Adipocyte (in vitro differentiated cells): ENCODE measurements around the gene IFNL3.

Source experiments
- DNase-seq: peaks from one replicate; pipeline ENCODE4 v3.0.0-alpha.2; 2015; ENCODE audit warnings: low read depth
- H3K27me3 ChIP-seq: replicated peaks from 2 replicates; pipeline ENCODE4 v1.7.0; 2013; ENCODE audit warnings: mild to moderate bottlenecking, low read length, moderate library complexity; ENCODE audit not compliant: control insufficient read depth, insufficient read depth
- H3K36me3 ChIP-seq: 2 replicates; pipeline ENCODE4 v1.7.0; 2013; ENCODE audit warnings: low read length, mild to moderate bottlenecking, moderate library complexity; ENCODE audit not compliant: control insufficient read depth, insufficient read depth, severe bottlenecking
- H3K4me1 ChIP-seq: 2 replicates; pipeline ENCODE4 v1.7.0; 2013; ENCODE audit warnings: mild to moderate bottlenecking, low read length, moderate library complexity; ENCODE audit not compliant: control insufficient read depth, insufficient read depth
- H3K4me3 ChIP-seq: 2 replicates; pipeline ENCODE4 v1.7.0; 2013; ENCODE audit warnings: mild to moderate bottlenecking, low read length, moderate library complexity
- H3K9ac ChIP-seq: 2 replicates; pipeline ENCODE4 v1.7.0; 2013; ENCODE audit warnings: mild to moderate bottlenecking, low read length, moderate library complexity
- H3K9me3 ChIP-seq: 2 replicates; pipeline ENCODE4 v1.7.0; 2013; ENCODE audit warnings: mild to moderate bottlenecking, low read length, moderate library complexity; ENCODE audit not compliant: control insufficient read depth

Gene IFNL3

GRCh38 chr19:39197808-39198207 is 47.0 kb downstream of the IFNL3 start:
- no peaks in the 10 kb centered on the region for H3K36me3 ChIP-seq
- no peak for DNase-seq
- no peaks in the 10 kb centered on the region for H3K9me3 ChIP-seq
- H3K27me3 ChIP-seq: peaks cover 51% of the 10 kb centered on the region
- H3K4me3 ChIP-seq: no peak overlapping the region
- peaks cover 3% of the 10 kb centered on the region for H3K4me1 ChIP-seq
- H3K9ac ChIP-seq: no peak overlapping the region

GRCh38 chr19:39196860-39197562 is 47.8 kb downstream of the IFNL3 start, which contains the start of gene NCCRP1:
TSS of gene NCCRP1 (plus strand) at chr19:39196964. CDS start at chr19:39196983, 19 bp downstream.
- peak; percentile 7 for DNase-seq
- H3K4me3 ChIP-seq: no peak within 1 kb of the TSS

GRCh38 chr19:39196320-39196719 is 48.5 kb downstream of the IFNL3 start:
- Histone ChIP-seq H3K36me3 (no peaks in the 10 kb centered on the region), H3K4me3 (no peak overlapping the region), H3K9me3 (no peaks in the 10 kb centered on the region), H3K27me3 (peaks cover 41% of the 10 kb centered on the region), H3K9ac (no peak overlapping the region), H3K4me1 (peaks cover 3% of the 10 kb centered on the region)
- DNase-seq: no peak

More at GRCh38 chr19:39196860-39197562, 47.8 kb downstream of the IFNL3 start, which contains the start of gene NCCRP1:
- peaks cover 3% of the 10 kb centered on the region for H3K4me1 ChIP-seq
- H3K36me3 ChIP-seq: no peaks in the 10 kb centered on the region
- H3K27me3 ChIP-seq: peaks cover 47% of the 10 kb centered on the region
- no peak within 1 kb of the TSS for H3K9ac ChIP-seq
- H3K9me3 ChIP-seq: no peaks in the 10 kb centered on the region

GRCh38 chr19:39195755-39196154 is 49.1 kb downstream of the IFNL3 start:
- Histone ChIP-seq H3K27me3 (peaks cover 45% of the 10 kb centered on the region), H3K36me3 (no peaks in the 10 kb centered on the region), H3K4me3 (no peak overlapping the region)

GRCh38 chr19:39194832-39195542 is 49.8 kb downstream of the IFNL3 start:
- Histone ChIP-seq H3K4me1 (peaks cover 3% of the 10 kb centered on the region), H3K36me3 (no peaks in the 10 kb centered on the region), H3K4me3 (no peak overlapping the region), H3K9ac (no peak overlapping the region), H3K27me3 (peaks cover 44% of the 10 kb centered on the region), H3K9me3 (no peaks in the 10 kb centered on the region)
- DNase-seq: no peak

More at GRCh38 chr19:39195755-39196154, 49.1 kb downstream of the IFNL3 start:
- peaks cover 3% of the 10 kb centered on the region for H3K4me1 ChIP-seq
- no peaks in the 10 kb centered on the region for H3K9me3 ChIP-seq
- no peak overlapping the region for H3K9ac ChIP-seq
- DNase-seq: no peak

GRCh38 chr19:39193803-39194202 is 51.0 kb downstream of the IFNL3 start:
- Histone ChIP-seq H3K4me3 (no peak overlapping the region), H3K9me3 (no peaks in the 10 kb centered on the region), H3K36me3 (no peaks in the 10 kb centered on the region), H3K4me1 (peaks cover 3% of the 10 kb centered on the region), H3K9ac (no peak overlapping the region), H3K27me3 (peaks cover 48% of the 10 kb centered on the region)
- DNase-seq: no peak
